HG02973 (cell line): ENCODE measurements around the gene KASH5.

Experiments used
- ATAC-seq: cut with Tn5 transposase; IDR thresholded peaks from one replicate; pipeline ENCODE4 v1.9.1; 2021; ENCODE audit warnings: moderate library complexity; ENCODE audit not compliant: unreplicated experiment

KASH5 gene

DNA sequence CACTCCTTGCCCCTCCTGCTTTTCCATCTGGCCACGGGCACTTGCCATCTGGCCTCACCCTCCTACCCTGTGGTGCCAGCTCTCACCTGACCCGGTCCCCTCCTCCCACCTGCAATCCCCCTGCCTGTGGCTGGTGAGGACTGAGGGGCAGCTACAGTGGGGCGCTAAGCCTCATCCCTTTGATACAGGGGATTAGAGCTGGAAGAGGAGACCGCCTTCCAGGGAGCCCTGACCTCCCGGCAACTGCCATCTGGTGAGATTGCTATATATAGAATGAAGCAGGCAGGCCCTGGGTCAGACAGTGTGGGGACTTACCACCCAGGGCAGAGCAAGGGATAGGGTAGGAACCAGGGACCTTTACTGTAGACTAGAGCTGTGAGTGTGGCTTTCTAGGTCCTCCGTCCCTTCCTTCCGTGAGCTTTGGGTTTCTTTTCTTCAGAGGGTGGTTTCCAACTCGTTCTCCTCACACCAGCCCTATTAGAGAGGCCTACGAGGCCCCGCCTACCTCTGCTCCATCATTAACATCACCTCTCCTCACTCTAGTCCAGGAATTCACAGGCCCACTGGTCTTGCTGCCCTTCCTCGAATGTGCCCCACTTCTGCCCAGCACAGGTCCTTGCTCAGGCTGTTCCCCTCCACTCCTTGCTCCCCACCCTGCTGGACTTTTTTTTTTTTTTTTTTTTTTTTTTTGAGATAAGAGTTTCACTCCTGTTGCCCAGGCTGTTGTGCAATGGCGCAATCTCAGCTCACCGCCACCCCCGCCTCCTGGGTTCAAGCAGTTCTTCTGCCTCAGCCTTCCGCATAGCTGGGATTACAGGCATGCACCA, 7.7 kb downstream of the KASH5 start:
- ATAC-seq: no peak

DNA sequence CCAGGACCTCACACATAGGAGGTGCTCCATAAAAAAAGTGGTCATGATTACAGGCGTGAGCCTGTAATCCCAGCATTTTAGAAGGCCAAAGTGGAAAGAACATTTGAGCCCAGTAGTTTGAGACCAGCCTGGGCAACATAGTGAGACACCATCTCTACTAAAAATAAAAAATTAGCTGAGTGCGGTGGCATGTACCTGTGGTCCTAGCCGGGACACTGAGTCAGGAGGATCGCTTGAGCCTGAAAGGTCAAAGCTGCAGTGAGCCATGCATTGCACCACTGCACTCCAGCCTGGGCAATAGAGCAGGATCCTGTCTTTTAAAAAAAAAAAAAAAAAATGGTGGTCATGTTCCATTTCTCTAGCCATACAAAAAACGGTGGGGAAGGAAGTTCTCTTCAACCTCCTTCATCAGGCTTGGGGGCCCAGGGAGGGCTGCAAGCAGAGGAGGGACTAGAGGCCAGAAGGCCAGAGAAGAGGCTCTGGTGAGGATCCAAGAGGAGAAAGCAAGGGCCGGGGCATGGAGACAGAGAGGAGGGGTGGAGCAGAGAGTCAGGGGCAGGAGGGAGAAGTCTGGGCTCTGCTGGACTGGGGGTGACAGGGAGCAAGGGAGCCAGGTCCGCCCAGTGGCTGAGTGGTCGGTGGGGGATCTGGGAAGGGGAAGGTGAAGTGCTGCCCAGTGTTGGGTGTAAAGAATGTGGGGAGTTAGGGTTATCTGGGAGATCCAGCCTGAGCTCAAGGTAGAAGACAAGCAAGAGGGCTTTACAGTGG, 8.9 kb downstream of the KASH5 start:
- ATAC-seq: no peak

DNA sequence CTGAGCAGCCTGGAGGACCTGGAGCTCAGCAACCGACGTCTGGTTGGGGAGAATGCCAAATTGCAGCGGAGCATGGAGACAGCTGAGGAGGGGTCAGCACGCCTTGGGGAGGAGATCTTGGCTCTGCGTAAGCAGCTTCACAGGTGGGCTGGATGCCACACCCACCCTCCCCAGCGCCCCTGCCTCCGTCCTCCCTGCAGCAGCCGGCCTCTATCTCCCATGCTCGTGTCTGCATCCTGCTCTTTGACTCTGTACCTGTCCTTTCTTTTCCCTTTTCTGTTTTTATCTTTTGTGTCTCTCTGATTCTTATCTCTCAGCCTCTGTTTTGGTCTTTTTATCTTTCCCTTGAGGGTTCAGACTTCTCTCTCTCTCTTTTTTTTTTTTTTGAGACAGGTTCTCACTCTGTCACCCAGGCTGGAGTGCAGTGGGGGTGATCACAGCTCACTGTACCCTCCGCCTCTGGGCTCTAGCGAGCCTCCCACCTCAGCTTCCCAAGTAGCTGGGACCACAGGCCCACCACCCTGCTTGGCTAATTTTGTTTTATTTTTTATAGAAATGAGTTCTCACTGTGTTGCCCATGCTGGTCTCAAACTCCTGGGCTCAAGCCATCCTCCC, 10.1 kb downstream of the KASH5 start:
- ATAC-seq: no peak

DNA sequence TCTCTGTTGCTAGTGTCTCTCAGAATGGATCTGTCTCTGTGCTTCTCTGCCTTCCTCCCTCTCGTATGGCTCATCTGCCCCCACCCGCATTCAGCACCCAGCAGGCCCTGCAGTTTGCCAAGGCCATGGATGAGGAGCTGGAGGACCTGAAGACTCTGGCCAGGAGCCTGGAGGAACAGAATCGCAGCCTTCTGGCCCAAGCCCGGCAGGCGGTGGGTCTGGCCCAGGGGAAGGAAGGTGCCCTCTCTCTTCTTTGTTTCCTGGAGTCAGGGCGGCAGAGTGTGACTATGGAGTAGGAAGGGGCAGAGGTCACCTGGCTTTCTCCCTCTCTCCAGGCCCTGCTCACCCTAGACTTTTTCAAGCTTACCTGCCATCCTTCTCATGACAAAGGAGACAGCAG, 10.9 kb downstream of the KASH5 start:
- no peak for ATAC-seq

DNA sequence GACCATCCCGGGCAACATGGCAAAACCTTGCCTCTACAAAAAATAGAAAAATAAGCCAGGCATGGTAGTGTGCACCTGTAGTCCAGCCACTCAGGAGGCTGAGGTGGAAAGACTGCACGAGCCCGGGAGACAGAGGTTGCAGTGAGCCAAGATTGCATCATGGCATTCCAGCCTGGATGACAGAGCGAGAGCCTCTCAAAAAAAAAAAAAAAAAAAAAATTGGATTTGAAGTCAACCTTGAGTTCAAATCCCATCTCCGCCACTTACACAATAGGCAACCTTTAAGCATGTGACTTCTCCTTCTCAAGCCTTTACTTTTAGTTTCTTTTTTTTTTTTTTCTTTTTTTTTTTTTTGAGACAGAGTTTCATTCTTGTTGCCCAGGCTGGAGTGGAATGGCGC, 12.0 kb downstream of the KASH5 start:
- no peak for ATAC-seq

DNA sequence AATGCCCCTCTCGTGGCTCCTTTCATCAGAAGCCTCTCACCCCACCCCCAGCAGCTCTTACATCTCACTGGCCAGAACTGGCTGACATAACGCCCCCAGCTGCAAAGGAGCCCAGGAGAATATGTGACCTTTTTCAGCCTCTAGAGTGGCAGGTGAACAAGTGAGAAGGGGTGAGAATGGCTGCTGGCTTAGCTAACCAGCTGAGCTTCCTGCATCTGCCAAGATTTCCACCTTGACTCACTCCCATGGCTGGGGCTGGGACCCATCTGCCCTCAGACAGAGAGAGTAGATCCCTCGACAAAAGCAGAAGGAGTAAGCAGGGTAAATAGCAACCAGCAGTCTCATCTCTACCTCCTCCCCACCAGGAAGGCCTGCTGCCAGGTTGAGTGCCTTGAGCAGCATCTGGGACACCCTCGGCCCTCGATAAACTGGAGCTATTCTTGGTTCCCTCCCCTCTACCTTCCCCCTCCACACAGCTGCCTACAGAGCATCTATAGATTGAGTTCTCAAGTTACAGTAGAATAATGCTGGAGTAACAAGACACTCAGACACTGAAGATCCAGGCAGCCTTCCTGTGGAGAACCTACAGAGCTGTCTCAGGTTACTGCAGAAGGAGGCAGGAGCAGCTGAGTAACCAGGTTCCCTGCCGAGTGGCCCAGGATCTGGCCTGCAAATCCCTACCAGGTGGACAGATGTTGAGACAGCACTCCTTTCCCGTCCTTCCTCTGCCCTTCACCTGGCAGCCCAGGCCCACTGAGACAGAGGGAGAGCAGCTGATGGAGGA, 15.5 kb downstream of the KASH5 start:
- ATAC-seq: no peak

DNA sequence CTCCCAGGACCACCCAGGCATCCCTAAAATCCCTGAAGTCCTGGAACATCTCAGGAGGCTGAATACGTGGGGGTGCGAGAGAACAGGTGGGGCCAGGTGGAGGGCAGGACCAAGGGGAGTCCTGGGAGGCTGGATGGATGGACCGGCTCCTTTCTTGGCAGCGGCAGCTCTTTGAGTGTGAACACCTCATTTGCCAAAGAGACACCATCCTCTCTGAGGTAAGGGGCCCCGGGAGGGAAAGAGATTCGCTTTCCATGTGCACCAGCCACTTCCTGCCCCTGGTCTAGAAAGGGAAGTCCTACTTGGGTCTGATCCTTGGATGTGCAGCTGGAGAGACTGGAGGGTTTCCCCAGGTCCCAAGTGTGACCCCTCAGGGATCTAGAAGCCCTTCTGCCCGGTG, 19.0 kb downstream of the KASH5 start:
- ATAC-seq: no peak

DNA sequence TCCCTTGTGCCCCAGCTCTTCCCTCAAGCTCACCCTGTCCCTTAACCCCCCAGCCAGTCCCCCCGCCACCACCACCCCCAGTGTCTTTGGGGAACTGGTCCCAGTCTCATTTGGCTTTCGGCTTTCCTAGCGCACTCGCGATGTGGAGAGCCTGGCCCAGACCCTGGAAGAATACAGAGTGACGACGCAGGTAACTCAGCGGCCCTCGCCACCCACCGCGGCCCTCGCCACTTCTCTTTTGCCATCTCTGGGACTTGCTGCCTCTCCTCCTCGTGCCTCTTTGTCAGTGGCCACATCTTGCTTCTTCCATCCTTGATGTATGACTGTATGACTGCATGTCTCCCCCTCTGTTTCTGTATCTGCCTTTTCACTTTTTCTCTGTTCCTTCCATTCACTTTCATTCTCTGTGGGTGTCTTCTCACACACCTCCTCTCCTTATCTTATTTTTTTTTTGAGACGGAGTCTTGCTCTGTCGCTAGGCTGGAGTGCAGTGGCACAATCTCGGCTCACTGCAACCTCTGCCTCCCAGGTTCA, 19.5 kb downstream of the KASH5 start:
- no peak for ATAC-seq

DNA sequence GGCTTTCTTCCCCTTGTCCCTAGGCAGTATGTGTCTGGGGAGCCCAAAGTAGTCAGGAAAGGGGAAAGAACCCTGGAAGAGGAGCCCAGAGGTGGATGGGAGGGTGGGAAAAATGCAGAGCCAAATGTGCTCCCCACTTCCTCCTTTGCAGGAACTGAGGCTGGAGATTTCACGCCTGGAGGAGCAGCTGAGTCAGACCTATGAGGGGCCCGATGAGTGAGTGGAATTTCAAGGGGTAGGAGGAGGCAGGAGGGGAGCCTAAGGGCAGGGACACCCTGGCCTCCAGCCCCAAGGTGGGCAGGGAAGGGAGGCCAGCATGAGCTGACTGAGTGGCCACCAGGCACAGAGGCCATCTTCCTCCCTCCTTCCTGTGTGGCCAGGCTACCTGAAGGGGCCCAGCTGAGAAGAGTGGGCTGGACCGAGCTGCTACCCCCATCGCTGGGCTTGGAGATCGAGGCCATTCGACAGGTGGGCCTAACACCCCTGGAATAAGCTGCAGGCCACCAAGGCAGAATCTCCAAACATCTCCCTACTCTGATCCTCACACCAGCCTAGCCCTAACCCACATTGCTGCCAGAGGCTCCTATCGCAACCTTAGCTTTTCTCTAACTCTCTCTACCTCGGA, 20.9 kb downstream of the KASH5 start:
- ATAC-seq: no peak

DNA sequence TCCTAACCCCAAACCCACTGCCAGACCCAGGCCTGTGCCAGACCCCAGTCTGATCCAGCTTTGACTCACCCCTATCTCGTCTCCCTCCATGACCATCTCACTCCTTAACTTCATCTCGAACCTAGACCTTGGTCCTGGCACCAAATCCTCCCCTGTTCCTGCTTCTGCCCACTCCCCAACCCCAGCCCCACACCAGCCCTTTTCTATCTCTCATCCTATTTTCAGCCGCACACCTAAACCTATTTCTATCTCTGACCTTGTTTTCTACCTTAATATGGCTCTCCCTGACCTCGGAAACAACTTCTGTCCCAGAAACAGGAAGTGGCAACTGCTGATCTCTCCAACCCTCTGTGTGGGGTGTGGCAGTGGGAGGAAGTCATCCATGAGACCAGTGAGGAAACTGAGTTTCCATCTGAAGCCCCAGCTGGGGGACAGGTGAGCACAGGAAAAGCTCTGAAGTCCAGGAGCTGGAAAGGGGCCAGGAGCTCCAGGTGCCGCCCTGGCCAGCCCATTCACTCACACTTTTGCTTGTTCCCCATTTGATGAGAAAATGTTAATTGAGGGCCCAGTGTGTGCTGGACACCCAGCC, 21.5 kb downstream of the KASH5 start:
- ATAC-seq: no peak

DNA sequence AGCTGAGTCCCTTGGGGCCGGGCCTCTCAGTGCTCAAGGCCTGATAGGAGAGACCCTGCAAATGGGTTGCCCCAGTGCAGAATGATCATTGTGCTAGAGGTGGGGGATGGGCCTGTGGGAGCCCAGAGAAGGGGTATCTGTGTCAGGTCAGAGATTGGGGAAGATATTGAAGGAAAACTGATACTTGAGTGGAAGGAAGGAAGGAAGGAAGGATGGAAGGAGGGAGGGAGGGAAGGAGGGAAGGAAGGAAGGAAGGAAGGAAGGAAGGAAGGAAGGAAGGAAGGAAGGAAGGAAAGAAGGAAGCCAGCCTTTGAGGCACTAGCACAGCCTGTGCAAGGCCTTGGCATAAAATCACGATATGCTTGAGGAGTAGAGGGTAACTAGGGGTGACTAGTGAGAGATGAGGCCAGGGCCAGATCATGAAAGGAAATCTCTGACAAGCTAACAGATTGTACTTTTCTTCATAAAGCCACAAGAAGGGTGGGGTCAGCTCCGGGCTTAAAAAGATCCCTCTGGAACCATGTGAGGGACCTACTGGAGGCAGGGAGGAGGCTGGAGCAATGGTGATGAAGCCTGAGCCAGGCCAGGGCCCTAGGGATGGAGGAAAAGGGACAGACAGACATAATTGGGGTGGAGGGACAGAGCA, 23.8 kb downstream of the KASH5 start:
- no peak for ATAC-seq

DNA sequence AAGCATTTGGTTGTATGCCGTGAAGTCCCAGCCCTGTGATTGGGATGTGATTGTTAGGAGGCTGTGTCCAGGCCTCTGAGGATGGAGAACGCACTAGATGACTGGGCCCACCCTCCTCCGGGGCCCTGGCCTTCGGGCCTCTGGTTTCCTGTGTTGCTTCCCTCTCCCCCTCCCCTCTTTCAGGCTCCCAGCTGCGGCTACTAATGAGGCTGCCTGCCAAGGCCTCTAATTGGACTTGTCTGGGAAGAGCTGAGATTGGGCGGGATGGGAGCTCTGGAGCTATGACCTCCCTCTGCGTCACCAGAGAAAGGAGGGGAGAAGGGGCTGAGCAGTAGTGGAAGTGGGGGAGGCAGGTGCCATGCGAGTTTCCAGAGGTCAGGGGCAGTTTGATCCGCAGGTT, 25.3 kb downstream of the KASH5 start:
- ATAC-seq: no peak

DNA sequence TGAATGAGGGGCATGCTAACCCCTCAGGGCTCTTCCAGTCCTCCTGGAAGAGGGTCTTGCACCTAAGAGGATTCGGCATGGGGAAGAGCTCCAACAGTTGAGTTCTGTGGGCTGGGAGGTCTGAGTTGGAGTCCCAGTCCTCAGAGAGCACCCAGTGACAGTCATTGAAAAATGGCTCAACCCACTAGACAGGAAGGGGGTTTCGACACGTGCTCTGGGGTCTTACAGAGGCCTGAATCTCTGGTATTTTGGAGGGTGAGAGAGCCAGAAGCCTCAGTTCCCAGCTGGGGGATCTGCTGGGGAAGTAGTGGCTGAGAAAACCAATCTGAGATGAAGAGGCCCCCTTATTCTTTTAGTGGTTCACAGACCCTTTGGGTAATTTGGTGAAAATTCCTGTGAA, 26.2 kb downstream of the KASH5 start:
- ATAC-seq: no peak

DNA sequence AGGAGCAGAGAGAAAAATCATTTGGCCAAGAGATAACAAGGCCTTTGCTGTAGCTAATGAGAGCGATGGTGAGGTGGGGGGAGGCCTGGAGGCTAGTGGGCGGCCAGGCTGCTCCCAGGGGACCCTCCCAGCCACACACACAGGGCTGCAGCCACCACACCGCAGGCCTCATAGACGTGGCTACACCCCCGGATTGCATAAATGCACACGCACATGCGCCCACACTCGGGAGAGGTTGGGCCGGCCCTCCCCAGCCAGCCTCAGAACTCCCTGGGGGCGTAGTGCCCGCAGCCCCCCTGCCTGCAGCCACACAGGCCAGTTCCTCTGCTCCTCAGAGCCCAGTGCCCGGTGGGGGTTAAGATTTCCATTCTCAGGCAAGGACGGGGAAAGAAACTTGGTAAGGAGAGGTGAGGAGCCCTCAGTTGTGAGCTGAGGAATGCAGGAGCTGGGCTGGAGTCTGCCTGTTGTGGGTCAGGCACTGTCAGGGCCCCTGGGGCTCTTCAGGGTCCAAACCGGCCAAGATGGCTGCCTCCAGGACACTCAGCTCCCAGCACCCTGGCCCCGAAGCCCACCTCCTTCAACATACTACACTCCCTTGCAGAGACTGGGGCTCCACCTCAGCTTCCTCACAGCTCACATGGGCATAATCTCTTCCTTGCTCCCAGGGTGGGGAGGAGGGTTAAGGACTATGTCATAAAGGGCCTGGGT, 27.2 kb downstream of the KASH5 start:
- peak; percentile 54 for ATAC-seq

DNA sequence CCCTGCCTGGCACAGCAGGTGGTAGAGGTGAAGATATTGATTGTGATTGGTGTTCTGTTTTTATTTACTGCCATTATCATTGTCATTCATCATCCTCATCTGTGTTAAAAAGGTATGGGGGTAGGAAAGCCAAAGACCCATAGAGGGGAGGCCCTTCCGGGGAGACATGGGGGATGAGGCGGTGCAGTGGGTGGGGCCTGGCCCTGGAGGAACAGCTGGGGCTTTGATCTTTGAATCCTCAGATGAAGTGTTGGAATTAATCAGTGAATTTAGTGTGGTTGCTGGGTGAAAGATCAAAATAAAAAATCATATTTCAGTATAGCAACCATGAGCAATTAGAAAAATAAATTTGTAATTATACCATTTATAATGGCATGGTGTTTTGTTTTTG, 27.8 kb downstream of the KASH5 start:
- no peak for ATAC-seq

DNA sequence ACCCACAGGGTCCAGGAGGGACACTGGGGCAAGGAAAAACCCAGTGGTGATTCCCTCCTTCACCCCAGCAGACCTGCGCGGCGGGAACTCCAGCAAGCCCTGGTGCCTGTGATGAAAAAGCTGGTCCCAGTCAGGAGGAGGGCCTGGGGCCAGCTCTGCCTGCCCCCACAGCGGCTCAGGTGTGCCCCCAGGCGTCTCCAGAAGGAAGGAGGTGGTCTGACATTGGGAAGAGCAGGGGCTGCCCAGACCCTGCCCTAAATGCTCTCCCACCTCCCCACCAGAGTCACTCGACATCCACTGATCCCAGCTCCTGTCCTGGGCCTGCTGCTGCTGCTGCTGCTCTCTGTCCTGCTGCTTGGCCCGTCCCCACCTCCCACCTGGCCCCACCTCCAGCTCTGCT, 29.0 kb downstream of the KASH5 start:
- no peak for ATAC-seq

DNA sequence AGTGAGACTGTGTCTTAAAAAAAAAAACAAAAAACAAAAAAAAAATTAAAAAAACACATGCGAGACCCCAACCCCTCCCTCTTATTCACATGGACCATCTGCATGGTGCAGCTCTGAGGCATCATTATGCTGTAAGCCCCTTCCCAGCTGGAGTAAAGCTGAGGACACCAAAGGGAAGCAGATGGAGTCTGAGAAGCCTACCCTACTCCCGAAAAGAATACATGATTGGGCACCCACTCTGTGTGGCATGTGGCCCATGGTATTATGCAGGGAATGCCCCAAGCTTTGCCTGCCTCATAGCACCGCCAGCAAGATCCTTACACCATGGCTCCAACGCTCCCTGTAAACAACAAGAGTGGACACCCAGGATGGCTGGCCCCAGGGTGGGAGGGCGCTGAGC, 30.5 kb downstream of the KASH5 start:
- ATAC-seq: no peak

DNA sequence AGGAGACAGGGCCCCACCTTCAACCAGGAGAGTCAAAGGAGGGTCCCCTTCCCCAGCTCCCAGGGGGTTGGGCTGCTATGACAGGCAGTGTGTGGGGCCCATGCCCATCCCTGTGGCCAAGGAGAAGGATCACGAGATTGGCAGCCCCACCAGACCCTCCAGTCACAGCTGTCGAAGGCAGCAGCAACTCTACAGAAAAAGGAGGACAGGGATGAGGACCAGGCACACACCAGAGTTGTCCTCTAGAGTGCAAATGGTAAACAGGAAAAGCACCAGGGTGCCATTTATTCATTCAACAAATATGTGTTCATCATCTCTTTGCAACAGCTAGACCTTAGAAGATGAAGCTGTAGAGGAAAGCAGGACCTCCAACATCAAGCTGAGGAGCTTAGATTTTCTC, 31.1 kb downstream of the KASH5 start:
- ATAC-seq: no peak

DNA sequence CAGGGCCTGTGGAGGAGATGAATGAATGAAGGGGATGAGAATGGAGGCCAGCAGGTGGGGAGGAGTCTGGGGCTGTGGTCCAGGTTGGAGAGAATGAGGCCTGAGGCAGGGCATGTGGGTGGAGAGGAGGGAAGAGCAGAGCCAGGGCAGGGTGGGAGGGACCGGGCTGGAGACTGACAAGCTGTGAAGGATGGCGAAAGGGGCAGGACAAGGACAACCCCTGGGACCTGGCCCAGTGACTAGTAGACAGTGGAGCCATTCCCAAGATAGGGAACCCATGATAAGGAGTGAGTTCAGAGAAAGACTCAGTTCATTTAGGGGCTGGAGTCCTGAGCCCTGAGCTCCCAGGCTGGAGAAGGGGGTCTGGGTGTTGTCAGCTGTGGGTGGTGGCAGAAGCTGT, 32.2 kb downstream of the KASH5 start:
- no peak for ATAC-seq
